SU-DHL-6 (cell line): ENCODE measurements around the gene DNAAF8.

Experiments
- H2AFZ ChIP-seq: fragments of 200-600 bp; sonication (generic); 2 replicates; pipeline ENCODE4 v1.6.1; 2014; ENCODE audit warnings: low read depth, mild to moderate bottlenecking, moderate library complexity, mixed read lengths, antibody characterized with exemption, low read length; ENCODE audit not compliant: severe bottlenecking
- H3F3A ChIP-seq: fragments of 200-600 bp; shearing (Covaris generic); 2 replicates; pipeline ENCODE4 v1.6.0; 2016; ENCODE audit warnings: antibody characterized with exemption, mild to moderate bottlenecking; ENCODE audit not compliant: insufficient read depth
- H3K27ac ChIP-seq: fragments of 200-600 bp; sonication (generic); 2 replicates; pipeline ENCODE4 v1.5.1; 2016; ENCODE audit warnings: low read depth, mild to moderate bottlenecking, low read length, moderate library complexity, mixed read lengths
- H3K27me3 ChIP-seq: fragments of 200-600 bp; sonication (generic), shearing (Covaris generic); 2 replicates; pipeline ENCODE4 v1.6.0; 2014; ENCODE audit warnings: mild to moderate bottlenecking, low read length
- H3K36me3 ChIP-seq: fragments of 200-600 bp; sonication (generic); 2 replicates; pipeline ENCODE4 v1.6.1; 2014; ENCODE audit warnings: mild to moderate bottlenecking, low read length, mixed read lengths
- H3K4me2 ChIP-seq: fragments of 300-600, 200-600 bp; shearing (Covaris generic), sonication (generic); 2 replicates; pipeline ENCODE4 v1.6.0; 2014; ENCODE audit warnings: low read length, low read depth, mild to moderate bottlenecking; ENCODE audit not compliant: poor library complexity, severe bottlenecking
- H3K4me3 ChIP-seq: fragments of 200-600 bp; sonication (generic); 2 replicates; pipeline ENCODE4 v1.5.1; 2014; ENCODE audit warnings: antibody characterized with exemption, low read length, mild to moderate bottlenecking, mixed read lengths; ENCODE audit not compliant: insufficient read depth, poor library complexity, severe bottlenecking
- H3K79me2 ChIP-seq: fragments of 200-600 bp; sonication (generic); 2 replicates; pipeline ENCODE4 v1.6.1; 2014; ENCODE audit warnings: mild to moderate bottlenecking, low read length, moderate library complexity; ENCODE audit not compliant: insufficient read depth
- H3K9ac ChIP-seq: fragments of 200-600 bp; sonication (generic); 2 replicates; pipeline ENCODE4 v1.7.0; 2014; ENCODE audit warnings: mild to moderate bottlenecking, low read length
- H3K9me2 ChIP-seq: fragments of 200-600 bp; sonication (generic); replicated peaks from 2 replicates; pipeline ENCODE4 v1.6.1; 2014; ENCODE audit warnings: low read length; ENCODE audit not compliant: insufficient read depth
- H3K9me3 ChIP-seq: fragments of 200-600 bp; sonication (generic); 2 replicates; pipeline ENCODE4 v1.6.1; 2014; ENCODE audit warnings: low read length, mixed read lengths; ENCODE audit not compliant: insufficient read depth
- H4K20me1 ChIP-seq: fragments of 200-600 bp; sonication (generic); 2 replicates; pipeline ENCODE4 v1.6.1; 2014; ENCODE audit warnings: low read depth, mild to moderate bottlenecking, antibody characterized with exemption, low read length, moderate library complexity, mixed read lengths
- CTCF ChIP-seq: fragments of 200-600 bp; sonication (generic); IDR thresholded peaks from one replicate; pipeline ENCODE4 v1.5.1; 2017; ENCODE audit warnings: antibody characterized with exemption, mild to moderate bottlenecking, low read length, moderate library complexity; ENCODE audit not compliant: insufficient read depth, poor library complexity, severe bottlenecking
- EZH2phosphoT487 ChIP-seq: fragments of 200-600 bp; sonication (generic), shearing (Covaris generic); conservative IDR thresholded peaks from 2 replicates; pipeline ENCODE4 v1.6.1; 2018; ENCODE audit warnings: mild to moderate bottlenecking, antibody characterized with exemption, low read length, moderate library complexity, mixed read lengths

The DNAAF8 gene

GRCh38 chr16:4685776-4686496, 48.4 kb upstream of the DNAAF8 start:
- no peaks in the 10 kb centered on the region for H3K27me3 ChIP-seq
- H3F3A ChIP-seq: no peaks in the 10 kb centered on the region
- H3K79me2 ChIP-seq: no peaks in the 10 kb centered on the region
- no peak overlapping the region for H3K27ac ChIP-seq
- H3K4me2 ChIP-seq: no peak overlapping the region
- no peak overlapping the region for H3K9ac ChIP-seq
- no peaks in the 10 kb centered on the region for H3K36me3 ChIP-seq
- H4K20me1 ChIP-seq: no peaks in the 10 kb centered on the region
- TF ChIP-seq EZH2phosphoT487 (no peak), CTCF (no peak)
- H2AFZ ChIP-seq: no peak overlapping the region
- no peaks in the 10 kb centered on the region for H3K9me2 ChIP-seq
- no peaks in the 10 kb centered on the region for H3K9me3 ChIP-seq
- H3K4me3 ChIP-seq: no peak overlapping the region

GRCh38 chr16:4686497-4687210, 47.7 kb upstream of the DNAAF8 start:
- Histone ChIP-seq H3F3A (no peaks in the 10 kb centered on the region), H4K20me1 (no peaks in the 10 kb centered on the region), H3K4me3 (no peak overlapping the region), H3K4me2 (no peak overlapping the region), H3K9ac (no peak overlapping the region), H3K9me3 (no peaks in the 10 kb centered on the region), H3K9me2 (no peaks in the 10 kb centered on the region), H3K27ac (no peak overlapping the region), H2AFZ (no peak overlapping the region), H3K36me3 (no peaks in the 10 kb centered on the region), H3K27me3 (no peaks in the 10 kb centered on the region), H3K79me2 (no peaks in the 10 kb centered on the region)
- no peak for TF ChIP-seq EZH2phosphoT487
- TF ChIP-seq CTCF: no peak

GRCh38 chr16:4687416-4687815, 46.9 kb upstream of the DNAAF8 start:
- no peaks in the 10 kb centered on the region for H3K27me3 ChIP-seq
- no peaks in the 10 kb centered on the region for H3K36me3 ChIP-seq
- H3F3A ChIP-seq: no peaks in the 10 kb centered on the region
- H3K9me2 ChIP-seq: no peaks in the 10 kb centered on the region
- TF ChIP-seq CTCF (no peak), EZH2phosphoT487 (no peak)
- no peak overlapping the region for H3K4me3 ChIP-seq
- no peak overlapping the region for H3K4me2 ChIP-seq
- H2AFZ ChIP-seq: no peak overlapping the region
- no peak overlapping the region for H3K27ac ChIP-seq
- H3K9ac ChIP-seq: no peak overlapping the region
- H3K79me2 ChIP-seq: no peaks in the 10 kb centered on the region
- no peaks in the 10 kb centered on the region for H4K20me1 ChIP-seq
- no peaks in the 10 kb centered on the region for H3K9me3 ChIP-seq
